Progenitor cell of endocrine pancreas (in vitro differentiated cells): ENCODE data around the gene CTNNA3. TPM values are rescaled to one million over a fixed set of nuclear protein-coding genes. Genes with fewer than 3 reads are reported as not detected.
A peak's percentile ranks its signal among the peaks of the same experiment; 100 is the strongest.

Experiments
- DNase-seq: peaks from one replicate; pipeline ENCODE4 v3.0.0; 2021; ENCODE audit warnings: low spot score; ENCODE audit not compliant: unreplicated experiment
- H3K27ac Mint-ChIP-seq: 2 replicates; pipeline ENCODE4 v1.8.0; 2021; ENCODE audit warnings: mild to moderate bottlenecking, moderate library complexity, mixed read lengths
- H3K27me3 Mint-ChIP-seq: 2 replicates; pipeline ENCODE4 v1.8.0; 2021; ENCODE audit warnings: mixed read lengths
- H3K36me3 Mint-ChIP-seq: 2 replicates; pipeline ENCODE4 v1.8.0; 2022; ENCODE audit warnings: mixed read lengths; ENCODE audit not compliant: insufficient read depth
- H3K4me1 Mint-ChIP-seq: 2 replicates; pipeline ENCODE4 v1.8.0; 2021; ENCODE audit warnings: low read depth, mixed read lengths
- H3K4me3 Mint-ChIP-seq: 2 replicates; pipeline ENCODE4 v1.8.0; 2021; ENCODE audit warnings: low read depth, mild to moderate bottlenecking, moderate library complexity, mixed read lengths
- H3K9me3 Mint-ChIP-seq: 2 replicates; pipeline ENCODE4 v1.8.0; 2021; ENCODE audit warnings: low read depth, mixed read lengths
- CTCF ChIP-seq: fragments of 200-600 bp; sonication (generic); IDR thresholded peaks from one replicate; pipeline ENCODE4 v1.5.0; 2021; ENCODE audit warnings: antibody characterized with exemption, mild to moderate bottlenecking; ENCODE audit not compliant: unreplicated experiment
- total RNA-seq: library from RNA; stranded (reverse); gene quantifications from 2 replicates; pipeline ENCODE4 v1.2.1, GENCODE V29; 2021

The CTNNA3 gene
- total RNA-seq, 1 donor from 2014 or later = 1.7 TPM

- no peaks in the 10 kb centered on the region for H3K36me3 Mint-ChIP-seq
- no peaks in the 10 kb centered on the region for H3K27me3 Mint-ChIP-seq
- H3K27ac Mint-ChIP-seq = no peak overlapping the region
- TF ChIP-seq CTCF = no peak
- H3K4me3 Mint-ChIP-seq = no peak overlapping the region
- H3K4me1 Mint-ChIP-seq = no peaks in the 10 kb centered on the region
- no peaks in the 10 kb centered on the region for H3K9me3 Mint-ChIP-seq
- no peak for DNase-seq
Measured at GRCh38 chr10:66209025-66209424, 1487.0 kb downstream of the CTNNA3 start.

GRCh38 chr10:66204838-66205237, 1491.2 kb downstream of the CTNNA3 start:
- Mint-ChIP-seq H3K27ac (no peak overlapping the region), H3K4me1 (no peaks in the 10 kb centered on the region), H3K4me3 (no peak overlapping the region), H3K36me3 (no peaks in the 10 kb centered on the region), H3K27me3 (no peaks in the 10 kb centered on the region), H3K9me3 (no peaks in the 10 kb centered on the region)
- no peak for TF ChIP-seq CTCF
- no peak for DNase-seq

GRCh38 chr10:66202101-66202500, 1493.9 kb downstream of the CTNNA3 start:
- H3K27ac Mint-ChIP-seq = no peak overlapping the region
- H3K4me3 Mint-ChIP-seq = no peak overlapping the region
- H3K27me3 Mint-ChIP-seq = no peaks in the 10 kb centered on the region
- TF ChIP-seq CTCF = no peak
- no peaks in the 10 kb centered on the region for H3K4me1 Mint-ChIP-seq
- no peak for DNase-seq
- no peaks in the 10 kb centered on the region for H3K36me3 Mint-ChIP-seq
- H3K9me3 Mint-ChIP-seq = no peaks in the 10 kb centered on the region

- no peaks in the 10 kb centered on the region for H3K27me3 Mint-ChIP-seq
- peaks cover 3% of the 10 kb centered on the region for H3K9me3 Mint-ChIP-seq
- no peaks in the 10 kb centered on the region for H3K36me3 Mint-ChIP-seq
- no peak for DNase-seq
- TF ChIP-seq CTCF = no peak
- no peak overlapping the region for H3K4me3 Mint-ChIP-seq
- peaks cover 26% of the 10 kb centered on the region for H3K4me1 Mint-ChIP-seq
- peak overlapping the region; percentile 79 for H3K27ac Mint-ChIP-seq
Measured at GRCh38 chr10:66192162-66192831, 1503.7 kb downstream of the CTNNA3 start.

GRCh38 chr10:66190413-66190812, 1505.6 kb downstream of the CTNNA3 start:
- Mint-ChIP-seq H3K4me1 (peaks cover 31% of the 10 kb centered on the region), H3K27me3 (no peaks in the 10 kb centered on the region), H3K36me3 (no peaks in the 10 kb centered on the region), H3K4me3 (no peak overlapping the region), H3K9me3 (peaks cover 3% of the 10 kb centered on the region), H3K27ac (no peak overlapping the region)
- TF ChIP-seq CTCF = no peak
- DNase-seq = no peak
